ENCODE results near the gene FTO.

Gene FTO

DNA sequence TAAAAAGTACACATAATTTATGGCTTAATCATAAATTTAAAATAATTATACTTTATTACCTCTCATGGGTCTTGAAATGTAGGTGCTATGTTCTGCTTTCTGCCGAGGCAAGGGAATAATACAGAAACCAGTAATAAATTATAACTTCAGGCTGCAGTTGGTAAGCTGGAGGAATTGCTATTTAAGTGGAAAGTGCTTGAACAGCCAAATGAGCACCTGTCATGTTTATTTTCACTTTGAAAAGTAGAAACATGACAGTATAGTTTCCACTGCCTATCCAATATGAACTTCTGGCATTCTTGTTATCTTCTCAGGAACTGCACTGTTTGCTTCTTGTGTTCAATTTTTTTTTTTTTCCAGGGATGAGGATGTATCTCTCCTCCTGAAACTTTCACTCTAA lies 146.0 kb downstream of the FTO start:
- Histone ChIP-seq H3K27me3 (no peaks in the 10 kb centered on the region), H3K9me3 (no peaks in the 10 kb centered on the region), H3K4me1 (ENCODE audit: control insufficient read depth in 1 of 2, insufficient read depth in 1 of 2, low read depth in 1 of 2, low read length in 1 of 2) (peaks cover 17 to 20% of the 10 kb centered on the region in 2 experiments), H3K36me3 (no peaks in the 10 kb centered on the region), H3K4me3 (ENCODE audit: low read depth in 1 of 2, low read length in 1 of 2) (no peak overlapping the region), H3K27ac (no peak overlapping the region)
- TF ChIP-seq, protein P1, sequence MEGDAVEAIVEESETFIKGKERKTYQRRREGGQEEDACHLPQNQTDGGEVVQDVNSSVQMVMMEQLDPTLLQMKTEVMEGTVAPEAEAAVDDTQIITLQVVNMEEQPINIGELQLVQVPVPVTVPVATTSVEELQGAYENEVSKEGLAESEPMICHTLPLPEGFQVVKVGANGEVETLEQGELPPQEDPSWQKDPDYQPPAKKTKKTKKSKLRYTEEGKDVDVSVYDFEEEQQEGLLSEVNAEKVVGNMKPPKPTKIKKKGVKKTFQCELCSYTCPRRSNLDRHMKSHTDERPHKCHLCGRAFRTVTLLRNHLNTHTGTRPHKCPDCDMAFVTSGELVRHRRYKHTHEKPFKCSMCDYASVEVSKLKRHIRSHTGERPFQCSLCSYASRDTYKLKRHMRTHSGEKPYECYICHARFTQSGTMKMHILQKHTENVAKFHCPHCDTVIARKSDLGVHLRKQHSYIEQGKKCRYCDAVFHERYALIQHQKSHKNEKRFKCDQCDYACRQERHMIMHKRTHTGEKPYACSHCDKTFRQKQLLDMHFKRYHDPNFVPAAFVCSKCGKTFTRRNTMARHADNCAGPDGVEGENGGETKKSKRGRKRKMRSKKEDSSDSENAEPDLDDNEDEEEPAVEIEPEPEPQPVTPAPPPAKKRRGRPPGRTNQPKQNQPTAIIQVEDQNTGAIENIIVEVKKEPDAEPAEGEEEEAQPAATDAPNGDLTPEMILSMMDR (IDR thresholded peaks at IDR 0.05): no peak

GRCh38 chr16:53852678-53853077 lies 148.7 kb downstream of the FTO start:
- H3K27me3 ChIP-seq: no peaks in the 10 kb centered on the region
- H3K4me1 ChIP-seq (ENCODE audit: control insufficient read depth in 1 of 2, insufficient read depth in 1 of 2, low read depth in 1 of 2, low read length in 1 of 2): no peaks in the 10 kb centered on the region
- no peaks in the 10 kb centered on the region for H3K36me3 ChIP-seq
- TF ChIP-seq, protein P1 (IDR thresholded peaks at IDR 0.05): no peak
- H3K4me3 ChIP-seq (ENCODE audit: low read depth in 1 of 2, low read length in 1 of 2): no peak overlapping the region
- no peak overlapping the region for H3K27ac ChIP-seq
- H3K9me3 ChIP-seq: no peaks in the 10 kb centered on the region

GRCh38 chr16:53855056-53855455 lies 151.1 kb downstream of the FTO start:
- TF ChIP-seq, protein P1 (IDR thresholded peaks at IDR 0.05): no peak
- H3K4me1 ChIP-seq (ENCODE audit: control insufficient read depth in 1 of 2, insufficient read depth in 1 of 2, low read depth in 1 of 2, low read length in 1 of 2): no peaks in the 10 kb centered on the region
- H3K9me3 ChIP-seq: no peaks in the 10 kb centered on the region
- H3K4me3 ChIP-seq (ENCODE audit: low read depth in 1 of 2, low read length in 1 of 2): no peak overlapping the region
- H3K27me3 ChIP-seq: no peaks in the 10 kb centered on the region
- H3K27ac ChIP-seq: no peak overlapping the region
- H3K36me3 ChIP-seq: no peaks in the 10 kb centered on the region

DNA sequence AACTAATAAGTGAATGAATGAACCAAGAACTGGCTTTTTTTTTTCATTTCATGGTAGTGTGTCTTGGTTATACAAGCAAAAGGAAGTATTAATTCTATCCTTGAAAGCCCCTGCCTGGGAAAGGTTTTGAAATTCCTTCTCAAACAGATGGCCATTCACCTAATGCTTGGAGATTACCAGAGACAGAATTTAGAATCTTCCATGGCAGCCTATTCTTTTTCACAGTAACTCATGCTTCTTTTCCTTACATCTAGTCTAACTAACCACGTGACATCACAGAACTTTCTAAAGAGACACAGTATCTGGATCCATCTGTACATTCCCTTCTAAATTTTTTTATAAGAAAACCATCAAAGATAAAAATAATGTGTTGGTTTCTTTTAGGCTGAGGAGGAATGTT lies 151.6 kb downstream of the FTO start:
- Histone ChIP-seq H3K9me3 (no peaks in the 10 kb centered on the region), H3K36me3 (no peaks in the 10 kb centered on the region), H3K4me1 (ENCODE audit: control insufficient read depth in 1 of 2, insufficient read depth in 1 of 2, low read depth in 1 of 2, low read length in 1 of 2) (no peaks in the 10 kb centered on the region), H3K27ac (no peak overlapping the region), H3K4me3 (ENCODE audit: low read depth in 1 of 2, low read length in 1 of 2) (no peak overlapping the region), H3K27me3 (no peaks in the 10 kb centered on the region)
- TF ChIP-seq, protein P1 (IDR thresholded peaks at IDR 0.05): no peak

DNA sequence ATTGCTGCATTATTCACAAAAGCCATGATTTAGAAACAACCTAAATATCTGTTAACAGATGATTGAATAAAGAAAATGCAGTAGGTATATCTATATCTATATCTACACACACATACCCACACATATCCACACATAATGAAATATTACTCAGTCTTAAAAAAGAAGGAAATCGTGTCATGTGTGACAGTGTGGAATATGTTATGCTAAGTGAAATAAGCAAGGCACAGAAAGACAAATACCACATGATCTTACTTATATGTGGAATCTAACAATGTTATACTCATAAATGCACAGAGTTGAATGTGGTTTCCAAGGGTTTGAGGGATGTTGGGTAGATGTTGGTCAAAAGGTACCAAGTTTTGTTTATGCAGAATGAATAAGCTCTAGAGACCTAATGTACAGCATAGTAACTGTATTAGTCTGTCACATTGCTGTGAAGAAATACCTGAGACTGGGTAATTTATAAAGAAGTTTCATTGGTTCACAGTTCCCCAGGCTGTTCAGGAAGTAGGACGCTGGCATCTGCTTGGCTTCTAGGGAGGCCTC lies 156.1 kb downstream of the FTO start:
- Histone ChIP-seq H3K4me3 (ENCODE audit: low read depth in 1 of 2, low read length in 1 of 2) (no peak overlapping the region), H3K27ac (no peak overlapping the region), H3K4me1 (ENCODE audit: control insufficient read depth in 1 of 2, insufficient read depth in 1 of 2, low read depth in 1 of 2, low read length in 1 of 2) (peaks cover 4% of the 10 kb centered on the region in 2 experiments), H3K9me3 (no peaks in the 10 kb centered on the region), H3K27me3 (no peaks in the 10 kb centered on the region), H3K36me3 (no peaks in the 10 kb centered on the region)
- TF ChIP-seq, protein P1 (IDR thresholded peaks at IDR 0.05): no peak

DNA sequence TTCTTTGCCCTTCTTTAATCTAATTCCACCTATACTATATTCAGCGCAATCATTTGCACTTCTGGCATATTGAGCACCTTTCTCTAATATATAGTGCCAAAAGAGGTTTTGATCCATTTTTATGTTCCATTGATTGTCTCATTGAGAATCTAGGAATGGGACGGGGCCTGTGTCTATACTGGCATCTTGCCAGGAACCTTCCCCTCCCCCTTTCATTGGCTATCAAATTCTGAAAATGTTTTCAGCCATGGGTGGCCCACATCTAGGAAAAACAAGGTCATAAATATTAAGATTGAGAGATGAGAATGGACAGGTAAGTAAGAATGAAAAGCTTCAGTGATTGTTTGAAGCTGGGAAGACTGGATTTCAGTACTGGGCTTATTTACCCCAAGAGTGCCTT lies 159.9 kb downstream of the FTO start:
- Histone ChIP-seq H3K27me3 (no peaks in the 10 kb centered on the region), H3K27ac (no peak overlapping the region), H3K4me3 (ENCODE audit: low read depth in 1 of 2, low read length in 1 of 2) (no peak overlapping the region), H3K4me1 (ENCODE audit: control insufficient read depth in 1 of 2, insufficient read depth in 1 of 2, low read depth in 1 of 2, low read length in 1 of 2) (peaks cover 15 to 16% of the 10 kb centered on the region in 2 experiments), H3K9me3 (no peaks in the 10 kb centered on the region), H3K36me3 (no peaks in the 10 kb centered on the region)
- TF ChIP-seq, protein P1 (IDR thresholded peaks at IDR 0.05): no peak

Data from neutrophil (primary cell).